GM12865 (cell line): ENCODE measurements around the gene TMPRSS9.

ENCODE experiments used
- DNase-seq: peaks from one replicate; pipeline ENCODE4 v3.0.0; 2010; ENCODE audit warnings: low read depth
- H3K4me3 ChIP-seq: 2 replicates; pipeline ENCODE4 v1.5.1; 2011; ENCODE audit warnings: mild to moderate bottlenecking, low read depth, low read length, control low read depth
- CTCF ChIP-seq: IDR thresholded peaks from 2 replicates; pipeline ENCODE4 v1.5.1; 2011; ENCODE audit warnings: low read length, control low read depth, low read depth, inconsistent platforms; ENCODE audit not compliant: insufficient read depth; ENCODE audit errors: missing control alignments

TMPRSS9 gene

DNA sequence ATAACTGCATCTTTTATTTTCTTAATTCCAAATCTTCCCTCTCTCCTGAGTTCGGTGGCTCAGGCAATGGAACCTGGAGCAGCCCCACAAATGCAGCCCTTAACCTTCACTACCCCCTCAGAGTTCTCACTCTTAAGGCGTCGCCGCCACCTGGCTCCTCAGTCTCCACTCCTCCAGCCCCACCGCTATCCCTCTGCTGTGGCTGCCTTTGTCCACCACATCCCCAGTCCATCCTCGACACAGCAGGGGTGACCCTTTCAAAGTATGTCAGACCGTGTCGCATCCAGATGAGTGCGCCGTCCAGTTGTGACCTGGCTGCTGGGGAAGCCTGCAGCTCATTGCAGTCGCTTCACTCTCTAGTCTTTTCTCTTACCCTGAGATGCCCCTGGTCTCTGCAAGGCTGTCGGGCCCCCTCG lies 30.6 kb upstream of the TMPRSS9 start:
- DNase-seq = no peak
- peak overlapping the region; percentile 89 for H3K4me3 ChIP-seq
- no peak for TF ChIP-seq CTCF

DNA sequence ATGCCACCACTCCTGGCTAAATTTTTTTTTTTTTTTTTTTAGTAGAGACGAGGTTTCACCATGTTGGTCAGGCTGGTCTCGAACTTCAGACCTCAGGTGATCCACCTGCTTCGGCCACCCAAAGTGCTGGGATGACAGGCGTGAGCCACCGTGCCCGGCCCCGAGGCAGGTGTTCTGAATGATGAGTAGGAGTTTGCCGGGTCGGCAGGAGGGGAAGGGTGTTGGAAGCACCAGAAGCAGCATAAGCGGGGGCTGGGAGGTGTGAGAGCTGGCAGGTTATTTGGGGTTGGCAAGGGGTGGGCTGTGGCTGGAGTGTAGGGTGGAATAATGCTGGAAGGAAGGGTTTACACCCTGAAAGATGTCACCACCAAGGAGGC lies 29.8 kb upstream of the TMPRSS9 start:
- no peak overlapping the region for H3K4me3 ChIP-seq
- TF ChIP-seq CTCF = no peak
- DNase-seq = no peak

DNA sequence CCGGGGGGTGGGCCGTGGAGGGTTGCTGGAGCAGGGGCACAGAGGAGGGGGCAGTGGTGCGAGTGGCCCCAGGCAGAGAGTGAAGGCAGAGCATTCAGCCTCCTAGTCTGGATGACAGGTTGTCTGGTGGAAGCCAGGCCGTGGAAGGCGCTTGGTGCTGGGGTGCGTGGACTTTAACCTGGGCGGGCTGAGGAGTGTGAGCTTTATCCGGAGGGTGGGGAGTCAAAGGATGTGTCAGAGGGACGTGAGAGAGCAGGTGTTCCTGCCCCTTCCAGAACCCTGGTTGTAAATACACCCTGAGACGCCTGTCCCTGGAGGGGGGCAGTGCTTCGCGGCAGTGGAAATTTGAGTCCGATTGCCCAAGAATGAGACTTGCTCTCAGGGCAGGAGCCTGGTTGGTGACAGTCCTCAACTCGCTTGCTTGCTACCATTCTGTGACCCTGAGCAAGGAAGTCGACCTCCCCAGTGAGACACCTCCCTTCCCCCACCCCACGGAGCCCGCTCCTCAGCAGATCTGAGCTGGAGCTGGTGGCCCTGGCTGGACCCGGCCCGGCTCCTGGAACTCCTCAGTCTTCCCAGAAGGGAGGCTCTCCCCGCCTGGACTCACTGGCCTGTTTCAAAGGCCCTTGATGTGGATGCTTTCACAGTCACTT lies 29.3 kb upstream of the TMPRSS9 start:
- TF ChIP-seq CTCF = no peak
- H3K4me3 ChIP-seq = no peak overlapping the region
- DNase-seq = no peak

DNA sequence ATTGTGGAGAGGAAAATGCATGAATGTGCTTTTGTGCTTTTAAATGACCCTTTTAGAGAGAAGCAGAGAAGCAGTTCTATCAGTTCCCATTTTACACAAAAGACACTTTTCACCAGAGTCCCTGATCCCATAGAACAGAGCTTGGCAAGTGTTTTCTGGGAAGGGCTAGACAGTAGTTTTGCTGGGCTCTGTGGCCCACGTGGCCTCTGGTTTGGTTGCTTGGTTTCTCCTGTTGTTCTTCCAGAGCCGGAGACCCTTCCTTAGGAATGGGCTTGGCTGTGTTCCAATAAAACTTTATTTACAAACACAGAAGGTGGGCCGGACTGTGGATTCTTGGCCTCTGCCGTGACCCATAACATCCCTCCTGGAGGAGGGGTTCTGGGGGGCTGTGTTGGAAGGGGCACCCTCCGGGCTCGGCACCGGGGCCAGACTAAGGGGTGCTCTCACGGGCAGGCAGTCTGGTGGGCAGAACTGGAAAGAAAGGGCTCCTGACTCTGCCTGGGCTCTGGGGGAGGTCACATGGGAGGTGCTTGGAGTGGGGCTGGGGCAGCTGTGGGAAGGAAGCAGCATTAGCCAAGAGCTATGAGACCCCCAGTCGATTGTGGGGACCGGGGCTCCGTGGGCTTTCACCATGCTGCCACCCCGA lies 28.3 kb upstream of the TMPRSS9 start:
- TF ChIP-seq CTCF = no peak
- H3K4me3 ChIP-seq = peak overlapping the region; percentile 41
- no peak for DNase-seq

- peak; percentile 89 for DNase-seq
- no peak for TF ChIP-seq CTCF
- peak overlapping the region; percentile 41 for H3K4me3 ChIP-seq
These were observed 27.6 kb upstream of the TMPRSS9 start for GRCh38 chr19:2332341-2333026.

DNA sequence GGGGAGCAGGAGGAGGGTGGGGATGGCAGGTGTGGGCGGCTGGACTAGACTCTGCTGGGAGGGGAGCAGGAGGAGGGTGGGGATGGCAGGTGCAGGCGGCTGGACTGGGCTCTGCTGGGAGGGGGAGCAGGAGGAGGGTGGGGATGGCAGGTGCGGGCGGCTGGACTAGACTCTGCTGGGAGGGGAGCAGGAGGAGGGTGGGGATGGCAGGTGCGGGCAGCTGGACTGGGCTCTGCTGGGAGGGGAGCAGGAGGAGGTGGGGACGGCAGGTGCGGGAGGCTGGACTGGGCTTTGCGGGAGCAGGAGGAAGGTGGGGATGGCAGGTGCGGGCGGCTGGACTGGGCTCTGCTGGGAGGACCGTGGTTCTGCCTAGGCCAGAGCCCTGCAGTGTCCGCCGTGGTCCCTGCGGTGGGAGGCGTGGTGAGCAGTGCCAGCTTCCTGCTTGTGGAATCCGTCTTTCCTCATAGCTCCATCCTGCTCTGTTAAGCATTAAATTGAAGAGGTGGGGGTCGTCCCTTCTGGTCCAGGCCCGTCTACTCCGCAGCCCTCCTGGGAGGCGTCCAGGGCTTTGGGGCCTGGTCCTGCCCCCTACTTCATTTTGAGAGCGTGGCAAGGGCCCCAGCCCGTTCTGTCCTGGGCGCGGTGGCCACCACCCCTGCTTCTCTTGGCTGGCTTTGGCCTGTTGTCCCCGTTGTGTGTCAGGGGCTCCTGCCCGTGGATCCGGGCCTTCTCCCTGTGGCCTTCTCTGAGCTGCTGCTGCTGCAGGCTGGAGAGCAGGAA lies 26.8 kb upstream of the TMPRSS9 start:
- no peak for DNase-seq
- no peak overlapping the region for H3K4me3 ChIP-seq
- no peak for TF ChIP-seq CTCF
